NCI-H1417 treated with DMSO at 0.1 percent for 48 hours (cell line): ENCODE data around the gene LGALS7B.
"Not testable (repeated sequence)": the region's sequence is repeated elsewhere in the genome, so short reads cannot be mapped to it uniquely, and the experiment has no call there.

Experiments
- DNase-seq: peaks from one replicate; lab custom pipeline; 2025; lab: John Stamatoyannopoulos, UW

LGALS7B gene

GRCh38 chr19:38770228-38770948 is 18.6 kb upstream of the LGALS7B start:
- not testable (repeated sequence) for DNase-seq

DNA sequence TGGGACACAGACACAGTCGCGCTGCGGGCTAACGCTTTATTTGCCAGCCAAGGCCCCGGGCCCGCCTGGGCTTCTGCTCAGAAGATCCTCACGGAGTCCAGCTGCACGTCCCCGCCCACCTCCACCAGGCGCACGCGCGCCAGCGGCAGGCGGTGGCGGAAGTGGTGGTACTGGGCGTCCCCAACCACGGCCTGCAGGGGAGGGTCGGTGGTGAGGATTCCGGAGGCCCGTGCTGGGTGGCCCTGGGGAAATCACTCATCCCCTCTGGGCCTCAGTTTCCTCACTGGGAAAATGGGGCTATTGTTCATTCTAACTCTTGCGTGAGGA is 18.1 kb upstream of the LGALS7B start:
- not testable (repeated sequence) for DNase-seq

GRCh38 chr19:38771569-38771968 is 17.4 kb upstream of the LGALS7B start:
- not testable (repeated sequence) for DNase-seq

- no peak for DNase-seq
Measured at GRCh38 chr19:38773469-38774177, 15.4 kb upstream of the LGALS7B start, which contains the start of gene LGALS7. TSS of gene LGALS7 (minus strand) at chr19:38773517. CDS start at chr19:38773492, 25 bp downstream.

- no peak for DNase-seq
Measured at GRCh38 chr19:38774181-38774950, 14.6 kb upstream of the LGALS7B start.

- no peak for DNase-seq
Measured at GRCh38 chr19:38778733-38779132, 10.3 kb upstream of the LGALS7B start.

GRCh38 chr19:38780443-38780842 is 8.6 kb upstream of the LGALS7B start:
- no peak for DNase-seq

- no peak for DNase-seq
Measured at GRCh38 chr19:38781058-38781457, 7.9 kb upstream of the LGALS7B start.

DNA sequence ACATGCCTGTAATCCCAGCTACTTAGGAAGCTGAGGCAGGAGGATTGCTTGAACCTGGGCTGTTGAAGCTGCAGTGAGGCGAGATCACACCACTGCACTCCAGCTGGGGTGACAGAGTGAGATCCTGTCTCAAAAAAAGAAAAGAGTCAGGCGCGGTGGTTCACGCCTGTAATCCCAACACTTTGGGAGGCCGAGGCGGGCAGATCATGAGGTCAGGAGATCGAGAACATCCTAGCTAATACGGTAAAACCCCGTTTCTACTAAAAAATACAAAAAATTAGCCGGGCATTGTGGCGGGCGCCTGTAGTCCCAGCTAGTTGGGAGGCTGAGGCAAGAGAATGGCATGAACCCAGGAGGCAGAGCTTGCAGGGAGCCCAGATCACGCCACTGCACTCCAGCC is 6.8 kb upstream of the LGALS7B start:
- not testable (repeated sequence) for DNase-seq

DNA sequence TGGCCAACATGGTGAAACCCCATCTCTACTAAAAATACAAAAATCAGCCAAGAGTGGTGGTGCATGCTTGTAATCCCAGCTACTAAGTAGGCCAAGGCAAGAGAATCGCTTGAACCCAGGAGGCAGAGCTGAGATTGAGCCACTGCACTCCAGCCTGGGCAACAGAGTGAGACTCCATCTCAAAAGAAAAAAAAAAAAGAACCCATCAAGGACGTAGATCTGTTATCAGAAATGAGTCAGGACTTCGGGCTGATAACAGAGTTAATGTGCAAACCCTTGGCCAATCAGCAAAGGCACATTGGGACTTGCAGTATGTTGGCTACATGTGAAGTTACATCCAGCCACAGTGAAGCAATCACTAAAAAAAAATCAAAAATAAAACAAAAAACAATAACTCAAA is 4.8 kb upstream of the LGALS7B start:
- no peak for DNase-seq

GRCh38 chr19:38785187-38785699 is 3.8 kb upstream of the LGALS7B start:
- DNase-seq: no peak

GRCh38 chr19:38786061-38786460 is 2.9 kb upstream of the LGALS7B start:
- not testable (repeated sequence) for DNase-seq

DNA sequence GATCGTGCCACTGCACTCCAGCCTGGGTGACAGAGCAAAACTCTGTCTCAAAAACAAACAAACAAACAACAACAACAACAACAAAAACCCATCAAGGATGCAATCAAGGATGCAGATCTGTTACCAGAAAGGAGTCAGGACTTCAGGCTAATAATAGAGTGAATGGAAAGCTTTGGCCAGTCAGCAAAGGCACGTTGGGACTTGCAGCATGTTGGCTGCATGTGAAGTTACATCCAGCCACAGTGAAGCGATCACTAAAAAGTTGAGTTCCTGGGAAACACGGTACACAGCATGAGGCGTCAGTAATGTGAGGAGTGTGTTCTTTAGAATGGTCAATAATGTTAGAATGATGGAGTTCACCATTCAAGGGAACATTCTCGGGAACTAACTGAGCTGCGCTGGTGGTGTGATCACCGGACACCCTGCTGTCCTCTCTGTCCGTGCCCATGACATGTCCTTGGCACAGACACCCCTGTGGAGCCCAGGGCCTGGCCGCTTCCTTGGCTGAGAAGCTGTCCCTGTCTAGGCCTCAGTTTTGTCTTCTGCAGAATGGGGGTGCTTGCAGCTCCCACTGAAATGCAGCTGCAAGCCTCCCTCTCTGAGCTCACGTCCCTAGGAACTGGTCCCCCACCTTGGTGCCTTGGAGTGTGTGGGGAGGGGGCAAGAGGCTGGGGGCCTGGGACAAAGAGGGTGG is 2.3 kb upstream of the LGALS7B start:
- no peak for DNase-seq

GRCh38 chr19:38790507-38791403 is 1.8 kb downstream of the LGALS7B start:
- DNase-seq: not testable (repeated sequence)

- DNase-seq: not testable (repeated sequence)
Measured at GRCh38 chr19:38791451-38792064, 2.6 kb downstream of the LGALS7B start.

DNA sequence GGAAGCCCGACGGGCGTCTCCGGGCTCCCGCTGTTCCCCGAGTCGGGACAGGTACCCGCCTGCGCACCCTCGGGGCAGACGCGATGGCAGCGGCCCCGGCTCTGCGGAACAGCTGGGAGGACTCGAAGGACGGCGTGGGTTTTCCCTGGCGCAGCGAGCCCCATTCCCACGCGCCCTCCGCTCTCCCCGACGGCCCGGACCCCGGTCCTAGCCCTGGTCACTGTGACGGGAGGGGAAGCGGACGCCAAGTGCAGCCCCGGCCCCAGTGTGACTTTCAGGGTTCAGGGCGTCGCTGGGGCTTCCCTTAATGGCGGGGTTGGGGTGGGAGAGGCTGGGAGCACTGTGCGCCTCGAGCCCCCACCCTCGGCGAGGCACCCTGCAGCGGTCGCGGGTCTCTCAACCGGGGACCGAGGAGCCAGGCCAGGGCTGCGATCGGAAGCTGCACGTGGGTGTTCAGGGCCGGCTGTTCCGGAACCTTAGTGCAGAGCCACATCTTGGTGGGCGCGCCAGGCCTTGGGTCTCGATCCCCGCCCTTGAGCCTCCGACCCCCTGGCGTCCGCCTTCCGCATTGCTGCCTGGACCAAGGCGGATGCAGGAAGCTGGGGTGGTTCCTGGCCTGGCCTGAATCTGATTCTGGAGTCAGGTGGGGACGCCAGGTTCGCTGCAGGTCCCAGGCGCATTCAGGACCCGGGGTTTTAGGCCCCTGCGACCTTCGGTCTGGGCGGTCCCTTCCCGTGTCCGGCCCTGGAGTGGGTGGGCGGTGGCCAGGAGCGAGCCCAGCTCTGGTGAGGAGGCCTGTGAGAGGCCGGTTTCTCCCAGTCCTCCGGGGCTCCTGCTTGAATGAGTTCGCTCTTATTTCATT is 3.5 kb downstream of the LGALS7B start:
- no peak for DNase-seq

DNA sequence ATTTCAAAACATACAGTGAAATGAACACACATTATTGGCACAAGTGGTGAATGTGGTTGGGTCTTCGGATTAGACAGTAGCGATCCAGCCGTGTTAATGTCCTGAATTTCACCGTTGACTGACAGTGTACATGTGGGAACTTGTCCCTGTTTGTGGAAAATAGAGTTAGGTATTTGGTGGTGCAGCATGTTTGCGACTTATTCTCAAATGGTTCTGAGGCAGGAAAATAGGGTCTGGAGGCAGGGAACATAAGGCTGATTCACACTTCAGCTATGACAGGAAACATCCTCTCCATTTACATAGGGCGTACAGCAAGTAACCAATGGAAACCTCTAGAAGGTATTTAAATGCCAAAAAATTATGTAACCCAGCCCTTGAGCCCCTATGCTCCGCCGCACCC is 4.2 kb downstream of the LGALS7B start:
- no peak for DNase-seq

- DNase-seq: no peak
Measured at GRCh38 chr19:38793671-38794070, 4.7 kb downstream of the LGALS7B start.

DNA sequence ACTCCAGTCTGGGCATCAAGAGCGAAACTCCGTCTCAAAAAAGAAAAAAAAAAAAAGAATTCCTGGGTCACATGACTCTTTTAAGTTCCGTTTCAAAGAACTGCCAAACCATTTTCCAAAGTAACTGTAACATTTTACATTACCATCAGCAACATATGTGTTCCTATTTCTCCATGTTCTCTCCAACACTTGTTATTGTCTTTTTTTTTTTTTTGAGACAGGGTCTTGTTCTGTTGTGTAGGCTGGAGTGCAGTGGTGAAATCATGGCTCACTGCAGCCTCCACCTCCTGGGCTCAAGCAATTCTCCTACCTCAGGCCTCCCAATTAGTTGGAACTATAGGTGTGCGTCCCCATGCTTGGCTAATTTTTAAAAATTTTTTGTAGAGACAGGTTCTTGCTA is 6.5 kb downstream of the LGALS7B start:
- no peak for DNase-seq

- no peak for DNase-seq
Measured at GRCh38 chr19:38796154-38796553, 7.2 kb downstream of the LGALS7B start.
